G401.6 (cell line): Measurements from ENCODE around the gene OLFM4.

Experiments used
- FAIRE-seq: peaks from 2 replicates; lab custom pipeline; 2012; peaks lifted over from hg19 to GRCh38; lab: Jason Lieb, UNC

Gene OLFM4

DNA sequence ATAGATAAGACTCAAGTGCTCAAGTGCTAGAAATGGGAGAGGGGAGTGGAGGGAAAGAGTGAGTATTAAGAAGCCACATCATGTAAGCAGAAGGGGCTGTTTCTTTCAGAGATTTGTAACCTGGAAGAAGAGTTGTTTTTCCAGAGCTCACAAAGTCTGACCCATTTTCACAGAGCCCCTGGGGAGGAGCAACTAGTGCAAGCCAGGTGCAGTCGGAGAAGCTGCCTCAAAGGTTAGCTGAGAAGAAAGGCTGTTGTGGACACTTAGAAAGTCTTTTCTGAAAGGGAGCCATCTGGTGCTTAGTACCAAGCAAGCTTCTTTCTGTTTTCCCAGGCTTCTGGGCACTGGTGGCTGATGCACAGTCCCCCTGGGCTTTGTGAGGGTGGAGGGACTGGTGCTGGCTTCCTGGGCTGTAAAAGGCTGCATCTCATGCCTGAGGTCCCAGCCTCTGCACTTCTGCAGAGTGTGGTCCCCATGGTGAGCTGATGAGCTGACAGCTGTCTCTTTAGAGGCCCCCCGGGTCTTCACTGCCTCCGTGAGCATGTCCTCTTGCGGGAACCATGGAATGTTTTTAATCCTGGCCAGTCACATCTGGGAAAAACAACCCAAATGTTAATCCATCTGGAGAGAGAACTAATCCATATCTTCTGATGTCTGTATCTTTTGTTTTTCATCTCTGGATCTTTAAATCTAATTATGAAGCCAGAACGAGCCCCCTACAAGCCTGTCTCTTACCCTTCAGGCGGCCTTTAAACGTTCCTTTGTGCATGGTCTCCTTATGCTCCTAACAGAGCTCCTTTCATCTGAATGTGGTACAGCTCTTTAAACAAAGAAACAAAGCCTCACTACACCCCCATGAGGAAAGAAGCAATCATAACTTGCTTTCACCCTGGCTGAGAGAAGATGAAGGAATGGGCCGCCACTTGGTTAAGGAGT, 40.2 kb downstream of the OLFM4 start:
- no peak for FAIRE-seq

DNA sequence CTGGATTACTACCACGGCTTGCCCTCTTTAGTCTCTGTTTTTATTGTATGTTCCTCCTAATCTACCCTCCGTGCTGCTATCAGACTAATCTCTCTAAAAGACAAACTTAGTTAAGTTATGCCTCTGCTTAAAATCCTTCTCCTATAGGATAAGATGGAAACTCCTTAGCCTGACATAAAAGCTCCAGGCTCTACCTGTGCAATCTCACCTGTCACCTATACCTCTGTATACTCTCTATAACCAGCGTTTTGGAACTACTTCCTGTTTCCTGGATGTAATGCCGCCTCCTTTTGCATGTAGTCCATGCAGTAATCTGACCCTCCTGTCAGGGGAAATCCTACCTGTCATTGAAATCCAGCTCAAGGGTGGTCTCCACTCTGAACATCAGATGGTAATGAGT, 41.2 kb downstream of the OLFM4 start:
- FAIRE-seq, result no peak

DNA sequence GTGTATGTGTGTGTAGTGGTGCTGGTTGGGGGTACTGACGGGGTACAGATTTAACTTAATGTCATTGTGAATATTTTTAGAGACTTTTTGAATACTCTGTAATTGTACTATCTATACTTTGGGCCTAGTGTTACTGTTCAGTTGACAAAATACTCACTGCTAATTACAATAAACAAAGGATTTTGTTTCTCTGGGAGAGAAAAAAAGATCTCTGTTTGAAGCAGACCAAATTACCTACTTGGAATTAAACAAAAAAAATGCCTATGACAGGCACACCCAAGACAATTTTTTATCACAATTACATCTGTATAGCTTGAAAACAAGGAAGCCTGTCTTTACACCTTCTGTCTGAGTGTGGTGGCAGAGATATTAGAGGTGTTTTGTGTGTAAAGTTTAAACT, 45.1 kb downstream of the OLFM4 start:
- no peak for FAIRE-seq

DNA sequence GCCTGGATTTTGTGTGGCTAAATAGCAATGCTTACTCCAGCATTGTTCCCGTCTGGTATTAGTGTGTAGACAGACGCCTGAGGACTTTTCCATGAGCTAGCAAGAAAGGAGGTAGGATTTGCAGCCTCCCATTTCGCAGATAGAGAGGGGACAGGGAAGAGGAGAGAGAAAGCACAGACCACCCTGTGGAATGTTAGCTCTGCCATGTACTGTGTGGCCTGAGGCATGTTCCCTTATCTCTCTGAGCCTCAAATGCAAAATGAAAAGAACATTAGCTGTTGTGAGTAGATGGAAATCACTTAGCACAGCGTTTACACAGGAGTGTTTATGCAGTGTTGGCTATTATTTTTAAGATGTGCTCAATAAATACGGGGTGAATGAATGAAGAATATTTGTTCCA, 45.5 kb downstream of the OLFM4 start:
- FAIRE-seq, result no peak

DNA sequence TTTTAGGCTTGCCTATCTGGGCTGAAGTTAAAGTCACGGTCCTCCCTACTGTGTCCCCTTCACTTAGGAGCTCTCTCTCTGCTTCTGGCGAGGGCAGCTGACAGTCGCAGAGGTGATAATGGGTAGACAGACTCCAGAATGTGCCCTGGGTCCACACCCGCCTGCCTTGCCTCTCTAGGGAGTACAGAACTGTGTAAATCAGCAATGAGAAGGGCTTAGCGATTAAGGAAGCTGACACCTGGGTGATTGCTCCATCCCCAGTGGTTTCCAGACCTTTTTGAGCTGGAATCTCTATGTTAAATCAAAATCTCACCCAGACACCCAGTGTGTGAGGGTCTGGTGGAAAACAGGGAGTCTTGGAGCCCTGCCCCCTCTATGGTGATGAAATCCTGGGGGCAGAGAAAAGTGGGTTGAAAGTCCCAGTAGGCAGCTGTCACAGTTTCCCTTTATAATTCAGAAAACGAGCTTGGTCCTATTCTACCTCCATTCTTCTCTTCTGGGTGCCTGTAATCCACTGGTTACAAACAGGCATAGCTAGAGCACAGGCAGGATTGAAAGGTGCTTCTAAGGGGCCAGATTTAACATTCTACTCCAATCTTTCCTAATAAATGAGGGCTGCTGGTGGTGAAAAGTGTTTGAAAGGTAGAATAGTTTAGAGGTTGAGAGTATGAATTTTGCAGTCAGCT, 46.9 kb downstream of the OLFM4 start:
- no peak for FAIRE-seq

DNA sequence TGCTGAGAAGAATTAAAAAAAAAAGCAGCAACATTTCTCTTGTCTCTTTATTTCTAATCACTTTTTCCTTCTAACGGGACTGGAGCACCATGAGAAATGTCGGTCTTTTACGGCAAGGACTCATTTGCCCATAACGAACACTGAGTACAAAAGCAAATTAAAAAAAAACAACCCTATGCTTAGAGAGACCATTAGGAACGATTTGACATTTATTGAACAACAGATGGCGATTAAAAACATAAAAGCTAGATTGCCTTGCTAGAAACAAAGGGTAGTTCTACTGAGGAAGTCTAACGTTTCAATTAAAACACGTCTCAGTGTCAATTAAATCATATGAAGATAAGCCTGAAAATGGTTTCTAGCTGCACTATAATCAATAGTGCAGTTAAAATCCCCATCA, 51.1 kb downstream of the OLFM4 start:
- FAIRE-seq, result no peak

DNA sequence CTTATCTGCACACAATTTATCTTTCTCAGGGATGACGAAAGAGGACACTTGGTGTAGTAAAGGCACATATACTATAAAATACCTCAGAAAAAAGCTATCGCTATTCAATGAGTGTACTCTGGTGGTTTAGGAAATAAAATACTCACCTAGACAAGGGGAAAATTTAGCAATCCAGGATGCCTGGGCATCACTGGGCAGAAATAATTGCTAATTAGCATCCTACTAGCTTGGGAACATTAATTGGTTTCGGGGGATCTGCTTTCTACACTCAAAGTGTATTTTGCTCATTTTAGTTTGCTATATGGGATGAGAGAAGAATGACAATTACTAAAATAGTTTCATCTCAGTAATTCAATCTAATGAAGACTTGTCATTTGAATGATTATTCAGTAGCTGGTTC, 60.3 kb downstream of the OLFM4 start:
- FAIRE-seq, result no peak

DNA sequence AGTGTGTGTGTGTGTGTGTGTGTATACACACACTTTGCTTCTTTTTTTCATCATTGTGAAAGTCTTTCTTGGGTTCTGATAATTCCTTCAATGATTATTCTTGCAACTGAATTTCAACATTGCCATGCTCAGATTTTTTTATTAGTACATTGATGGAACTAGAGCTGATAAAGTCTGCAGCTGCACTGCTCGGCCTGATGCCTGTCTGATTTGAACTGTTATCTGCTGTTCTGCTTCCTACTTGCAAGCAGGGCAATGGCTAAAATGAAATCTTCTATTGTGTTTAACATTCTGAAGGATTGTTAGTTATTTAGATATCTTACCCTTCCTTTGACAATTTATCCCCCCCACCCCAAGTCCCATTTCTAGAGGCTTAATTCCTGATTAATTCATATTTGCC, 61.3 kb downstream of the OLFM4 start:
- no peak for FAIRE-seq

DNA sequence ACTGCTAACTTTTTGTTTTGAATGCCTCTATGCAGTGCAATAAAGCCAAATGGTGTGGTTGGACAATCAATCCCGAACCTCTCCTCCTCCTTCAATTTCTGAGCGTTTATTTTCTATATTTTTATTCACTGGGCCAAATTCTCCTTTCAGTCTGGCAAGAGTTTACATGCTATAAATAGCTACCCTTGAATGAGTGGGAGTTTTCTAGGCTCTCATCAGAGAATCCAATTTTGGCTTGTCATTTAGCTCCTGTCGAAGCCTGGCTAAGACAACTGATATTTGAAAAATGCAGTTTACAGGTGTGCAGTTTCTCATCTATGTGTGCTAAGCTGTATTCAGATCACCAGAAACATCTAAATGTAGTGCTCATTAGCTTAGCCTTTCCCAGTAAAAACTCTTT, 61.8 kb downstream of the OLFM4 start:
- FAIRE-seq, result no peak

DNA sequence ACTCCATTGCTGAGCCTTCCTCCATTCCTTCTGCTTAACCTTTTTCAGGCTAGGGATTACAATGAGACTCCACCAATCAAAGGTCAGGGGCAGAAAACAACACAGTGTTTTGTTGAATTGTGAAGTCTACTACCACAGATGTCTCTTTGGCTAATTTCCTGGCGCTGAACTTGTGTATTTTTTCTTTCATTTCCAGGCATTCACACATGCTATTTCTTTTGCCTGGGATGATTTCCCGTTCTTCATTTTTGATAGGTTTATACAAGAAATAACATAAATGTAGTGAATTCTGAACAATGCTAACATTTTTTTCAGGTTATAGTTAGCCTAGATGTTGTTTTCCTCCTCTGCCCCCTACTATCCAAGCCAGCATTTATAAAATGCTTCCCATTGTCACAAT, 64.3 kb downstream of the OLFM4 start:
- FAIRE-seq, result no peak

DNA sequence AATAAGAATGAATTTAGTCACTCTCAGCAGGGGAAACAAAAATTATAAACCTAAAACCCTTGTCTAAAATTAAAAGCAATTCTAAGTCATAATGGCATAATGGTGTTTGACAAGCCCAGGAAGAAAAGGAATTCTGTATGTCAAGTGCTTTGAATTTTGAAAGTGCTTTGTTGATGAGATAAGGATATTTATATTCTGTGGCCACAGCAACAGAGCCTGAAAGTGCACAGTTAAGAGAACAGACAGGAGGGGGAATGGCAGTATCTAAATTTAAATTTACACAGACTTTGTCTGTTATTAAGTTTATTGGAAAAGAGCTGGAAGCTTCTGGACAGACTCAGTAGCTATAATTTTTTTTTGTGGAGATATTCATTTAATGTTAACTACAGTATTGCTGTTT, 69.8 kb downstream of the OLFM4 start:
- FAIRE-seq, result no peak

DNA sequence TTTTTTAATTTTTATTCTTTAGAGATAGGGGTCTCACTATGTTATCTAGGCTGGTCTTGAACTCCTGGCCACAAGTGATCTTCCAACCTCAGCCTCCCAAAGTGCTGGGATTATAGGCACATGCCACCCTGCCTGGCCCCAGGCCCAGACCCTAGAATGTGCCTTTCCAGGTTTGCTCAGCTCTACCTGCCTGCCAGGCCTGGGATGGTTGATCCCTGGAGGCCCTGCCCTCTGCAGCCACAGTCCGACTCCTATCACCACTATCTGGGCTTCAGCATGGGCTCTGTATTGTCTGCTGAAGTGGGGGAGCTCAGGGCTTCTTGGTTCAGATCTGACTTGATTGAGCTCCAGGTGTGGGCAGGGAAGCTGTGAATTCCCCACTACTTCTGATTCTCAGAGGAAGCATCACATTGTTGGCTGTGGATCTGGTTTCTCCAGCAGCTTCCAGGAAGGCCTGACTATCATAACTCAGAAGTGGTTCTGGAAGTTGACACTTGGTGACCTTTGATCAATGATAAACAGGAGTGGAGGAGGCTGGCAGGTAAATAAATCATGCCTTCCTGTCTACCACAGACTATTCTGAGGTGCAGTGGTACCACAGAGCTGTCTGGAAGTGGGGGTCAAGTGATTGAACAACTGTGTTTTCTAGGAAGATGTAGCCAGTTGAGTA, 71.9 kb downstream of the OLFM4 start:
- FAIRE-seq, result no peak
